ENCODE measurements around the gene NME3.
A peak's percentile ranks its signal among the peaks of the same experiment; 100 is the strongest.

The NME3 gene

DNA sequence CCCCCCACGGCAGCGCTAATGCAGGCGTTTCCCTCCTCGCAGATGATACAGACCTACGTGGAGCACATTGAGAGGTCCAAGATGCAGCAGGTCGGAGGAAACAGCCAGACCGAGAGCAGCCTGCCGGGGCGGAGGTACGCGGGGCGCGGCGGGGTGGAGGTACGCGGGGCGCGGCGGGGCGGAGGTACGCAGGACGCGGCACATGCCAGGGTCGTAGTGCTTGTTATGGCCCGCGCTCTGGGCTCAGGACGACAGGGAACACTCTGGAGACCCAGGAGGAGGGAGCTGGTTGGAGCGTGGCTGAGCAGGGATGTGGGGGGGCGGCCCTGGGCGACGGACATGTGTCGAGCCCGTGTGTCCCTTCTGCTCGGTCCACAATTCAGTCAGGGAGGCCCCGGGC is 41.9 kb downstream of the NME3 start:
- no peak for DNase-seq (ENCODE audit: low read depth in 4 of 4, low spot score in 1 of 4)

DNA sequence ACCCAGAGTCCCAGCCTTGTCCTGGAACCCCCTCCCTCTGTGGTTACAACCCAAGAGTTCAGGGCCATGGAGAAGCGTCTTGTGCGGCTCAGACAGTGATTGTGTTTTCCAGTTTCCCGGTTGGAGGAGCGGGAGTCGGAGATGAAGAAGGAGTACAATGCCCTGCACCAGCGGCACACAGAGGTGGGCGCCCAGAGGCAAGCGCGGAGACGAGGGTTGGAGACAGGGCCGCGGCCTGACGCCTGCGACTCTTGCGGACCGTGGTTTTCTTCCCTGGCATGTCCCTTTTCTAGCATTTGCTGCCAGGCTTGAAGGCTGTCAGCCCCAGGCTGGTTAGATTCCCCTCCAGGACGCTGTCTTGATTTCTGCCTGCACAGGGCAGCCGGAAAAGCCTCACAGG is 42.3 kb downstream of the NME3 start:
- no peak for DNase-seq (ENCODE audit: low read depth in 4 of 4, low spot score in 1 of 4)

DNA sequence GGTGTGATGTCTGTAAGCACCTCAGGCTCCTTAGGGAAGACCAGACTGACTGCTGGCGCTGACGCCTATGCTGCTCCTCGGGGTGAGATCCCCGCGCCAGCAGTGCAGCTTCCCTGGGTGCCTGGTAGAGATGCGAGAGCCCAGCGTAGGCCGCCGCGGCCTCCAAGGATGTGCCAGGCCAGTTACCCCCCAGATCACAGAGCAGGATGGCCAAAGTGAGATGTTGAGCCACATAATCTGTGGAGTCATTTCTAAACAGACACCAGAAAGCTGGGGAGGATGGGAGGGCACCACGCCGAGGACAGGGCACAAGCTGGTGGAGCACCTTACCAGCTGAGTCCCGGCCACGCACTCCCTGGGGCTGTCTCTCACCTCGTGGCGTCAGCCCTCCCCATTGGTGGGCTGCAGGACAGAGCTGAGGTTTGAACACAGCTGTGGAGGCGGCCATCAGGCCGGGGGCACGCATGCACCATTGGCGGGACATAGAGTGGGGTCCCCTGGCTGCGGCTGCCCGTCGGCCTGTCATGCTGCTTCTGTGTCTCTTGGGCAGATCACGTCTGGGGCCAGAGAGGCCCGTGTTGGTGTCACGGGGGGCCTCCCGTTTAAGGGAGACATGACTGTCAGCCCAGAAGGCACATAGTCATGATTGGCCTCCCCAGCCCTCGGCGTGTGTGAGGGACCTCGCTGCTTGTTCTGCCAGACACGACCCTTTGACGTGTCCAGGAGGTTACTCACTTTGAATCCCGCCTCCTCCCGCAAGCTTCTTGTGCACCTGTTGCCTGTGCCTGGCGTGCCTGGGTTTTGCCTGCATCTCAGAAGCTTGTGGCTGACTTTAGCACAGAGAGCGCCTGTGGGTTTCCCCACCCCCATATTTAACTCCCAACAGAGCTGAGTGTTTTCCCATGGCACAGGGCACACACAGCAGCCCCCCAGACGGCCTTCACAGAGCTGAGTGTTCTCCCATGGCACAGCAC is 43.4 kb downstream of the NME3 start:
- DNase-seq (ENCODE audit: low read depth in 4 of 4, low spot score in 1 of 4) = no peak

DNA sequence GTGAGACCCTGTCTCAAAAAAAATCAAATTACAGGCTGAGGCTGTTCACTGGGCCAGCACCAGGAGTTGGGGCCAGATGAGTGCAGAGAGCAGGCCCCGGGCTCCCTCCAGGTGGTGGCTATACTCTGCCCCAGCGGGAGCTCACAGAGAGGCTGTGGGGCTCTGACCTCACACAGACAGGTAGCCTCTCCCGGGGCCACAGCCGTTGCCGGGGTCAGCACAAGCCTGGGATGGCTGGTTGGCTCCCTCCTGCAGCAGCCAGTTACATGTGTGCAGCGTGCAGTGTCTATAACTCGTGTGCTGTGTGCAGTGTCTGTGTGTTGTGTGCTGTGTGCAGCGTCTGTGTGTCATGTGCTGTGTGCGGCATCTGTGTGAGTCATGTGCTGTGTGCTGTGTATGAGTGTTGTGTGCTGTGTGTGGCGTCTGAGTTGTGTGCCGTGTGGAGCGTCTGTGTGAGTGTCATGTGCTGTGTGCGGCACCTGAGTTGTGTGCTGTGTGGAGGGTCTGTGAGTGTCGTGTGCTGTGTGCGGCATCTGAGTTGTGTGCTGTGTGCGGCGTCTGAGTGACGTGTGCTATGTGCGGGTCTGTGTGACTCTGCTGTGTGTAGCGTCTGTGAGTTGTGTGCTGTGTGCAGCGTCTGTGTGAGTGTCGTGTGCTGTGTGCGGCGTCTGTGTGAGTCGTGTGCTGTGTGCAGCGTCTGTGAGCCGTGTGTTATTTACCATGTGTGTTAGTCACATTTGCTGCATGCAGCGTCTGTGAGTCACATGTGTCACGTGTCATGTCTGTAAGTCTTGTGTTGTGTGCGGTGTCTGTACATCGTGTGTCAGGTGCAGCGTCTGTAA is 44.5 kb downstream of the NME3 start:
- DNase-seq (ENCODE audit: low read depth in 4 of 4, low spot score in 1 of 4) = no peak

DNA sequence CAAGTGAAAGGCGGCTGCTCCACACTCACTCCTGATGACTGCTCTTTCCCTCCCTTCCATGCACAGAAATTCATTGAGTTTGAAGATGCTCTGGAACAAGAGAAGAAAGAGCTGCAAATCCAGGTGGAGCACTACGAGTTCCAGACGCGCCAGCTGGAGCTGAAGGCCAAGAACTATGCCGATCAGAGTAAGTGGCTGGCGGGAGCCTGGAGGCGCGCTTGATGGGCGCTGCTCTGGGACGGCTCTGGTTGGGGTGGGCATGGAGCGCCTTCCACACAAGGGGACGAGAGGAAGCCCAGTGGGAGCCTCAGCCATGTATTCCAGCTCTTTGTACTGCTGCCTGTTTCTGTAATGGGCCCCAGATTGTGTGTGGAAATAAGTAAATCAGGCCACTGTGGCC is 46.9 kb downstream of the NME3 start:
- DNase-seq (ENCODE audit: low read depth in 4 of 4, low spot score in 1 of 4) = no peak

DNA sequence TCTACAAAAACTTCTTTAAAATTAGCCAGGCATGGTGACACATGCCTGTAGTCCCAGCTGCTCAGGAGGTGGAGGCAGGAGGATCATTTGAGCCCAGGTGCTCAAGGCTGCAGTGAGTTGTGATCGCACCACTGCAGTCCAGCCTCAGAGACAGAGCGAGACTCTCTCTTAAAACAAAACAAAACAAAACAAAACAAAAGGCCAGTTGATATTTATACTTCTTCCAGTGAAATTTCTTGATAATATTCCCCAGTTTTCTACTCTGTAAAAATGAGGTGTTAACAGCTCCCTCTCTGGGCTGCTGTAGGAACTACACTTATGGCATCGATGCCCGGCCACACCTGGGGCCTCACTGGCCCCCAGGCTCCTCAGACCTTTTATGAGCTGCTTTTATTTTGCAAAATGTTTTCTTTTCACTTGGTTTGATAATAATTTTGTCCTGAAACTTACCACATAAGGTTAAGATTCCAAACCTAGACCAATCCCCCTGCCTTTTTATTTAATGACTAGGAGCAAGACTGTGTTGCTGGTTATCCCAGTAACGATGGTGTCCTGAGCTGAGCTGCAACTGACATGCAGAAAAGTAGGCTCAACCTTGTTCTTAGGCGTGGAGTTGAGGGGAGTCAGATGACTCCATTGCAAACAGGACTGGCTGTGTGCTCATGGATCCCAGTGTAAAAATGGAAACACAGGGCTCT is 47.7 kb downstream of the NME3 start:
- DNase-seq (ENCODE audit: low read depth in 4 of 4, low spot score in 1 of 4) = peak in 1 of 4 experiments; percentile 30

DNA sequence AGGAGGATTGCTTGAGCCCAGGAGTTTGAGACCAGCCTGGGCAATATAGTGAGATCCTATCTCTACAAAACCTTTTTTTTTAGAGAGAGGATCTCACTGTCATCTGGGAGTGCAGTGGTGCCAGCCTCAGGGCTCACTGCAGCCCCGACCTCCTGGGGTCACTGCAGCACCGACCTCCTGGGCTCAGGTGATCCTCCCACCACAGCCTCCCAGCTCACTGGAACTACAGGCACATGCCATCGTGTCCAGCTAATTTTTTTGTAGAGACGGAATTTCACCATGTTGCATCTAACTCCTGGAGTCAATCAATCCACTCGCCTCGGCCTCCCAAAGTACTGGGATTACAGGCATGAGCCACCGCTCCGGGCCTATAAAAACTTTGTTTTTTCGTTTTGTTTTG is 50.0 kb downstream of the NME3 start:
- no peak for DNase-seq (ENCODE audit: low read depth in 4 of 4, low spot score in 1 of 4)
